Stimulated activated CD4-positive, alpha-beta T cell treated with anti-CD3 and anti-CD28 coated beads, Interleukin-2, amount 100 ng/mL, for 4 hours (primary cell): ENCODE measurements around the gene RSPH10B.
"Not testable (repeated sequence)": the region's sequence is repeated elsewhere in the genome, so short reads cannot be mapped to it uniquely, and the experiment has no call there.

Experiments
- DNase-seq: peaks from one replicate; pipeline ENCODE4 v3.0.0-alpha.2; 2020; ENCODE audit warnings: low read depth

RSPH10B gene

DNA sequence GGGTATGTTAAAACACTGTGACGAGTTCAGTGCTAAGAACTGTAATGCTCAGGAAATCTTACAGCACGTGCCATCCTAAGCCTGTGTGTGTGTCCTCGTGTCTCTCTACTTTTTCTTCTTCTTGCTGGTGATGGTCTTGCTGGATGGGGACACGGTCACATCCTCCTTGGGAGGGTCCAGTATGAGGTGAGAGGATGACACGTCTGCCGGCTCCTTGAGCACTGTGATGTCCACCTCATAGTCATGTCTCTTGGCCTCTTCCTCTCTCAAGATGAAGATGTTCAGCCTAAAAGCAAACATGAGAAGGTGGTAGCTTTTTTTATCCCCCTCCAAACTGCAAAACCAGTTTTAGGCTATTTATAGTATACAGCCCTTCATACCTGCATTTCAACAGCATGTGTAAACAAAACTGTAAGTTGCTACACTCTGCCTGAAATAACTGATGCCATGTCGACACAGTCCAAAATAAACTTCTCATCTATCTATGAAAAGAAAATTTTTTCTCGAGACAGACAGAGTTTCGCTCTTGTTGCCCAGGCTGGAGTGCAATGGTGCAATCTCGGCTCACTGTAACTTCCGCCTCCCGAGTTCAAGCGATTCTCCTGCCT is 44.1 kb downstream of the RSPH10B start:
- DNase-seq = not testable (repeated sequence)

DNA sequence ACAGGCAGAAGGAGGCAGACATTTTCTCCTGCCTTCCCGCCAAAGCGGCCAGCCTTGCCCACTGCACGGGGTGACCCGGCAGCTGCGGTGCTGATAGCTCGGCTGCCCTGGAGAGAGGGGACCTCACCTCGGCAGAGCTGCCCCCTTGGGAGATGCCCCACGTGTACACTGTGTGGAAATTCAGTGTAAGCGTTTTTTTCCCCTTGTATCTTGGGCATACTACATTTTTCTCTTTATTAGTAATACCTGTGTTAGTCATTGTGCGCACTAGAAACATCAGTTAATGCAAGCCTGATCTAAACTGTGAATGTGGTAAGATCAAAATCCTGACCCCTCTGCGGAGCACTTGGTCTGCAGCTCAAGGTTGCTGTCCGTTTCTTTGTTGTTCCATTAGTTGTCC is 45.9 kb downstream of the RSPH10B start:
- DNase-seq = not testable (repeated sequence)

DNA sequence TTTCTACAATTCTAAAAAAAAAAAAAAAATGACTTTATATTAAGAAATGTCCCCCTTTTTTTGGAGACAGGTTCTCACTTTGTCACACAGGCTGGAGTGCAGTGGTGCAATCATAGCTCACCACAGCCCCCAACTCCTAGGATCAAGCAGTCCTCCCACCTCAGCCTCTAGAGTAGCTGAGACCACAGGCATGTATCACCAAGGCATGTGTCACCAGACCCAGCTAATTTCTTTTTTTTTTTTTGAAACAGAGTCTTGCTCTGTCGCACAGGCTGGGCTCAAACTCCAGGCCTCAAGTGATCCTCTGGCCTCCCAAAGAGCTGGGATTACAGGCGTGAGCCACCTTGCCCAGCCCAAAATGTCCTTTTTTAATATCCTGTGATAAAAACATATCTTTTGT is 46.3 kb downstream of the RSPH10B start:
- DNase-seq = not testable (repeated sequence)

DNA sequence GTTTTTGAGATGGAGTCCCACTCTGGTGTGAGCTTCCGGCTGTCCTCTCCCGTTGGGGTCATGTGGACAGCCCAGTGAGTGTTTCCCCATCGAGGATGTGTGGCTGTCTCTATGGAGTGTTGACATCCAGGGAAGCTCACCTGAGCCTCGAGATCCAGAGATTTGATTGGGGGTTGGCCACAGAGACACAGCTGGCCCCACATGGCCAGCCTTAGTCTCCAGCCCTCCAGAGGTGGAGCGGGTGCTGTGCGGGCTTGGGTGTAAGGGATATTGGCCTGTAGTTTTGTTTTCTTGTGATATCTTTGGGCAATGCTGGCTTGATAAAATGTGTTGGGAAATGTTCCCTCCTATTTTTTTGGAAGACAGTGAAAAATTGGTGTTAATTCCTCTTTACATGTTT is 54.0 kb downstream of the RSPH10B start:
- not testable (repeated sequence) for DNase-seq

DNA sequence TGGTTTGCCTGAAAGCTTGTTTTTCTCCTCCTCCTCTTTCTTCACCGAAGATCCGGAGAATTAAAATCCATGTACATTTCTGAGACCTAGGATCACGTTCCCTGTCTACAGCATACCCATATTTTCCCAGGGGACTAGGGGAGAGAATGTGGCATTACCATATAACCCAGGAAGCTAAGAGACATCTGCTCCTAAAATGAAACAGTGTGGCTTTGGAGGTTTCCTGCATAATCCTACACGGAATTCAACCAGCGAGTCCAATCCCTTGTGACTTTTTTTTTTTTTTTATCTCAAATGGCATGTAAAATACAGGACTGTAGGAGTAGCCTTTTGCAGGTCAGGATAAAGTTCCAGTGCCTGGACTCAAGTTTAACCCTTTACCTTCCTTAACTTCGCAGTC is 61.7 kb downstream of the RSPH10B start:
- not testable (repeated sequence) for DNase-seq

DNA sequence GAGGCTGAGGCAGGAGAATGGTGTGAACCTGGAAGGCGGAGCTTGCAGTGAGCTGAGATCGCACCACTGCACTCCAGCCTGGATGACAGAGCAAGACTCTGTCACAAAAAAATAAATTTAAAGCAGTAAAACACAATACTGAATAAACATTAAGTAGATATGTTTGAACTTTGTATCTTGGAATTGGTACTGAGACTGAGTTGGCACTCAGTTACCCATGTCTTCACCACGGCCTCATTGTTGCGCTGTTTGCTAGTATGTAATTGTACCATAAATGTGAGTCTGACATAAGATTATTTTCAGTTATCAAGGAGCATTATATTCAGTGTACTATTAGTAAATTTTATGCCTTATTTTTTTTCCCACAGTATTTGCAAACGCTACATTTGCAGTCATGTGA is 65.8 kb downstream of the RSPH10B start:
- not testable (repeated sequence) for DNase-seq

DNA sequence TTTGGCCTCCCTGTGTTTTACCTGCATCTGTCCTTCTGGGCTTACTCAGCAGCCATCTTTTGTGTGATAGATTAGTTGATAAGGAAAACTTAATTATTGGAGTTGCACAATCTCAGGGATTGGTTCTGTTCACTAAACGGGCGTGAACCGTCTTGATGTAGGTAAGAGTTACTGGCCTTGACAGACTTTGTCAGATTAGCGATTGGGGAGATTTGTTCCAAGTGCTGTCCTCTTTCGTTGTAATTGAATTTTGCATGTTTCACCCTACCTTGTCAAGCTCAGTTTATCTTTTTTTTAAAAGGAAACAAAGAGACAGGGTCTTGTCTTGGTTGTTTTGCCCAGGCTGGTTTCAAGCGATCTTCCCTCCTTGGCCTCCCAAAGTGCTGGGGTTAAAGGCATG is 67.5 kb downstream of the RSPH10B start:
- DNase-seq = not testable (repeated sequence)

DNA sequence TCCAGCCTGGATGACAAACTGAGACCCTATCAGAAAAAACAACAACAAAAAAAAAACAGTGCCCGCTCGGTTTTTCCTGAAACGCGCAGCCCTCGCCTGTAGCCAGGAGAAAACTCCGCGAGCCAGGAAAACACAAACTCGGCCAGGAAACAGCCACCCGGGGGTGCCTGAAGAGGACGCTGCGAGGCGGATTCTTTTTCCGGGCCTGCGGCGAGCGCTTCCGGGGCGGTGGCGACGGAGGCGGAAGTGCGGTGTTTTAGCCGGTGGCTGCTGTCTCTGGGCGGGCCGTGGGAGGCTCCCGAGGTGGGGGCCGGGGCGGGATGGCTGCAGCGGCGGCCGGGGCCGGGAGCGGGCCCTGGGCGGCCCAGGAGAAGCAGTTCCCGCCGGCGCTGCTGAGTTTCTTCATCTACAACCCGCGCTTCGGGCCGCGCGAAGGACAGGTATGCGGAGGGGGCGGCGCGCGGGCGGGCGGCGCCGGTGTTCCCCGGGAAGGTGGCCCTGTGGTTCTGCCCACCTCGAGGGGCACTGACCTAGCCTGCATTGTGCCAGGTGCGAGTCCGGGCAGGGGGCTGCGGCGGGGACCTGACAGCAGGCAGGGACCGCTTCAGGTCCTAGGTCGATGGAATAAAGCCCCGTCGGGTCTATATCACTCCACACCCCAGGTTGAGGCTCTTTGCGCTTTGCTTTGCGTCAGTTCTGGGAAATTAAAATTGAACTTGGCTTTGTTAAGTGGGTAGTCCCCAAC is 71.8 kb downstream of the RSPH10B start, which contains the start of gene CCZ1:
Gene CCZ1, plus strand, starts transcription at position 254 of the 745 bp plus-strand sequence. Its CDS starts 67 bp downstream, at position 321.
- peak; percentile 66 for DNase-seq

DNA sequence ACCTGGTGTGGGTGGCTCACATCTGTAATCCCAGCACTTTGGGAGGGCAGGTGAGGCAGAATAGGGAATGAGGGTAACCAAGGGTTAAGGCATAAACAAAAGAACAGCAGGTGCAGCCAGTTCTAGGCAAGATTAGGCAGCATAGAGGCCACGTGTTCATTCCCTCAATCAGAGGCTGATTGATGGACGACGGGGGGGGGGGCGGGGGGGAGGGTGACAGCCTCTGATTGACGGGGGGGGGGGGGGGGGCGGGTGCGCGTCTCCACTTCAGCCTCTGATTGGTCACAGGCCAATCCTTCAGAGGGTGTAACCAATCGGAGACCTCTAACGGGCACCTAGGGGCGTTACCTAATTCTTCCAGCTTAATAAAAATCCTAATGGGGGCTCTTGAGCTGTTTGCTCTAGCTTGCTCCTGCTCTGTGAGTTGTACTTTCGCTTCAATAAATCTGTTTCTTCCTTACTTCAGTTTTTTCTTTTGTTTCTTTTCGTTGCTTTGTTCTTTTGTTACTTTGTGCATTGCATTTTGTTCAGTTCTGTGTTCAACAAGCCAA is 73.0 kb downstream of the RSPH10B start:
- not testable (repeated sequence) for DNase-seq

DNA sequence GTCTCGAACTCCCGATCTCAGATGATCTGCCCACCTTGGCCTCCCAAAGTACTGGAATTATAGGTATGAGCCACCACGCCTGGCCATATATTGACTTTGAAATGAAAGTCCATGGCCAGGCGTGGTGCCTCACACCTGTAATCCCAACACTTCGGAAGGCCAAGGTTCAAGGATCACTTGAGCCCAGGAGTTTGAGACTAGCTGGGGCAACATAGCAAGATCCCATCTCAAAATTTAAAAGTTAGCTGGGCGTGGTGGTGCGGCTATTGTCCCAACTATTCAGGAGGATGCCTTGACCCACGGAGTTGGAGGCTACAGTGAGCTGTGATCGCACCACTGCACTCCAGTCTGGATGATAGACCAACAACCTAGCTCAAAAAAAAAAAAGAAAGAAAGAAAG is 78.0 kb downstream of the RSPH10B start:
- no peak for DNase-seq

DNA sequence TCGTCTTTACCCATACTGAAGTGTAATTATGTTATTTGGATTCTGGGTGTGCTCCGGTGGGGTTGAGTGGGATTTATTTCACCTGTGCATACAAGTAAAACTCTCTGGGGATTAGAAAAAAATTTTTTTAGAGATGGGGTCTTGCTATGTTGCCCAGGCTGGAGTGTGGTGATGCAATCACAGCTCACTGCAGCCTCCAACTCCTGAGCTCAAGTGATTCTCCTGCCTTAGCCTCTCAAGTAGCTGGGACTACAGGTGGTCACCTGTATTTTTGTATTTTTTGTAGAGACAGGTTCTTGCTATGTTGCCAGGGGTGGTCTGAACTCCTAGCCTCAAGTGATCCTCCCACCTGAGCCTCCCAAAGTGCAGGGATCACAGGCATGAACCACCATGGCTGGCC is 80.2 kb downstream of the RSPH10B start:
- DNase-seq = not testable (repeated sequence)

DNA sequence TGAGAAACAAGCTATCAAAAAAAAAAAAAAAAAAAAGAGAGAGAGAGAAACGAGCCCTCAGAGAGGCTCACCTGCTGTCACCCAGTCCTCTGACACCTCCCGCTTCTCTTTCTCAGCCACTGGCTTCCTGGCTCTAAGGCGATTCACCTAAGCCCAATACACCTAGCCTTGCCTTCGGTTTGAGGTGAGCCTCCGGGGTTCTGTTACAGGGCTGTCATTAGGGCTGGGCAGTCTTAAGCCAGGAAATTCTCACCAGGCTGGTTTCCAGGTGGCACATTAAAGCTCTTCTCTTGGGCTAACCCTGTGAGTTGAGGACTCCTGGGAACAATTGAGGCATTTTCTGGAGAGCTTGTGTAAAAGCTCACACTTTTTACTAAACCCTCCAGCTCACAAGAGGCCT is 82.5 kb downstream of the RSPH10B start:
- DNase-seq = not testable (repeated sequence)

DNA sequence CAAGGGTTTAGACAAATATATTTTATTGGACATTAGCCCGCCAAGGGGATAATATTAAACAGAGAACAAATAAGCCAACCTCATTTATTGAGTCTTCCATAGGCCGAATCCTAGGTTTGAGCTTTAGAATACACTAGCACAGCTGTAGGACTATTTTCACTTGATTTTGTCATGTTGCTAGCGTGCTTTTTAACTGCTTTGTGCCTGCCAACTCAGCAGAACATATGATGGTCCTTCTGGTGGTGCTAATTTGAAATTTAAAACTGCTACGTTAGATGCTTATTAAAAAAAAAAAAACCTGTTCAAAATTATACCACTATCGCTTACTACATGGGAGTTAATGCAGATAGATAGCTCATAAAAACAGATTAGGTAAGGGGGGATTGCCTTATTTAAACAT is 86.1 kb downstream of the RSPH10B start:
- not testable (repeated sequence) for DNase-seq

DNA sequence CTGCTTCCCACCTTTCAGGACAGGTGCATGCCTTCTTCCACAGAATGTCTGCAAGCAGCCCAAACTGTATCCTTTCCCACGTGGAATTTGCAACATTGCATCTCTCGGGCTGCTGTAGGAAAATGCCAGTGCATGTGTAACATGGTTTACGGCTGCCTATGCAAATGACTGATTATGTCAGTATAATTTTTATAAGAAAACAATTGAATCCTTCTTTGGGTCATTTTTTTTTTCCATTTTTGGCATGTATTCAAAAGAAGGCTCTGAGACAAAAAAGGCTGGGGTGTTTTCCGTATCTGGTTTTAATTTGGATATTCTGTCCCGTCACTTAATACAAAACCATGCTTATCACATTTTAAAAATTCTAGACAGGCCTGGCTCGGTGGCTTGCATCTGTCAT is 90.4 kb downstream of the RSPH10B start:
- not testable (repeated sequence) for DNase-seq

DNA sequence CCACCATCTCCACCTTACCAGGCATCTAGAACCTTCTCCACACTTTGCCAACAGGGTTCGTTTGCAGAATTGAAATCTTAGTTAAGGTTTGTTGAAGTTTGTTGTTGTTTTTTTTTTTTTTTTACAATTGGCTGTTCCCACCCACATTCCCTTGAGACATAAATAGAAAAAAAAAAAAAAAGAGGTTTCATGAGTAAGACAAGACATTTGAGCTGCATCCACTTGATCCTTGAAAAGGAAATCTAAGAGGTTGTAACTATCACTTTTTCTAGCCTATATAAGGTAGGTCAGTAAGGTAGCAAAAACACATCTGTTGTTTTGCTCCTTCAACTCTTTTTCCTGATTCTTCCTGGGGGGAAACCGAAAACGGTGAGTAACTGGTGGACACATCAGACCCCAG is 90.9 kb downstream of the RSPH10B start:
- not testable (repeated sequence) for DNase-seq
